ENCODE results near the gene ALKBH5.
A peak's percentile ranks its signal among the peaks of the same experiment; 100 is the strongest.

Gene ALKBH5

GRCh38 chr17:18140648-18141047 is 43.0 kb upstream of the ALKBH5 start:
- no peak overlapping the region for H2AFZ ChIP-seq (ENCODE audit: low read length)
- H3K9me3 ChIP-seq (ENCODE audit: low read length): no peaks in the 10 kb centered on the region
- H3K4me2 ChIP-seq (ENCODE audit: low read length): no peak overlapping the region

GRCh38 chr17:18141210-18141803 is 42.3 kb upstream of the ALKBH5 start:
- Histone ChIP-seq H3K27me3 (ENCODE audit: insufficient read depth, low read length) (no peaks in the 10 kb centered on the region; the same call in 1 of the 2 replicates), H3K4me2 (ENCODE audit: low read length) (no peak overlapping the region), H3K9me2 (ENCODE audit: low read depth, low read length) (no peaks in the 10 kb centered on the region)

More at GRCh38 chr17:18140648-18141047, 43.0 kb upstream of the ALKBH5 start:
- H3F3A ChIP-seq (ENCODE audit: insufficient read depth, low read length): no peaks in the 10 kb centered on the region
- peaks cover 4% of the 10 kb centered on the region; the same call in 1 of the 2 replicates for H3K27me3 ChIP-seq (ENCODE audit: insufficient read depth, low read length)
- no peaks in the 10 kb centered on the region for H3K36me3 ChIP-seq (ENCODE audit: insufficient read depth, low read length)
- no peaks in the 10 kb centered on the region for H3K79me2 ChIP-seq (ENCODE audit: insufficient read depth, low read length)
- H3K4me1 ChIP-seq (ENCODE audit: insufficient read depth, low read length, severe bottlenecking): no peaks in the 10 kb centered on the region
- TF ChIP-seq EZH2 (IDR thresholded peaks at IDR 0.05; ENCODE audit: borderline replicate concordance, low read length): no peak
- TF ChIP-seq CTCF (IDR thresholded peaks at IDR 0.05; ENCODE audit: low read length): no peak
- H4K20me1 ChIP-seq (ENCODE audit: insufficient read depth, low read length): no peaks in the 10 kb centered on the region
- no peak overlapping the region for H3K9ac ChIP-seq (ENCODE audit: low read length)
- no peak overlapping the region for H3K27ac ChIP-seq (ENCODE audit: low read depth, low read length, poor library complexity, severe bottlenecking)
- H3K4me3 ChIP-seq (ENCODE audit: low read depth, low read length, poor library complexity, severe bottlenecking): no peak overlapping the region
- H3K9me2 ChIP-seq (ENCODE audit: low read depth, low read length): no peaks in the 10 kb centered on the region

GRCh38 chr17:18142417-18142816 is 41.2 kb upstream of the ALKBH5 start:
- no peaks in the 10 kb centered on the region for H3F3A ChIP-seq (ENCODE audit: insufficient read depth, low read length)
- H3K27ac ChIP-seq (ENCODE audit: low read depth, low read length, poor library complexity, severe bottlenecking): no peak overlapping the region

More at GRCh38 chr17:18141210-18141803, 42.3 kb upstream of the ALKBH5 start:
- Histone ChIP-seq H3K9me3 (ENCODE audit: low read length) (no peaks in the 10 kb centered on the region), H3K36me3 (ENCODE audit: insufficient read depth, low read length) (no peaks in the 10 kb centered on the region), H3K27ac (ENCODE audit: low read depth, low read length, poor library complexity, severe bottlenecking) (no peak overlapping the region), H3K79me2 (ENCODE audit: insufficient read depth, low read length) (no peaks in the 10 kb centered on the region), H3K4me1 (ENCODE audit: insufficient read depth, low read length, severe bottlenecking) (no peaks in the 10 kb centered on the region), H3K4me3 (ENCODE audit: low read depth, low read length, poor library complexity, severe bottlenecking) (no peak overlapping the region), H3F3A (ENCODE audit: insufficient read depth, low read length) (no peaks in the 10 kb centered on the region), H4K20me1 (ENCODE audit: insufficient read depth, low read length) (no peaks in the 10 kb centered on the region), H3K9ac (ENCODE audit: low read length) (no peak overlapping the region), H2AFZ (ENCODE audit: low read length) (no peak overlapping the region)
- TF ChIP-seq CTCF (IDR thresholded peaks at IDR 0.05; ENCODE audit: low read length) (peak; percentile 73), EZH2 (IDR thresholded peaks at IDR 0.05; ENCODE audit: borderline replicate concordance, low read length) (no peak)

More at GRCh38 chr17:18142417-18142816, 41.2 kb upstream of the ALKBH5 start:
- TF ChIP-seq CTCF (IDR thresholded peaks at IDR 0.05; ENCODE audit: low read length) (no peak), EZH2 (IDR thresholded peaks at IDR 0.05; ENCODE audit: borderline replicate concordance, low read length) (no peak)
- H3K36me3 ChIP-seq (ENCODE audit: insufficient read depth, low read length): no peaks in the 10 kb centered on the region
- H3K79me2 ChIP-seq (ENCODE audit: insufficient read depth, low read length): no peaks in the 10 kb centered on the region
- H3K9me3 ChIP-seq (ENCODE audit: low read length): no peaks in the 10 kb centered on the region
- no peak overlapping the region for H3K9ac ChIP-seq (ENCODE audit: low read length)
- H2AFZ ChIP-seq (ENCODE audit: low read length): no peak overlapping the region
- H3K27me3 ChIP-seq (ENCODE audit: insufficient read depth, low read length): no peaks in the 10 kb centered on the region; the same call in 1 of the 2 replicates
- no peak overlapping the region for H3K4me2 ChIP-seq (ENCODE audit: low read length)
- H4K20me1 ChIP-seq (ENCODE audit: insufficient read depth, low read length): no peaks in the 10 kb centered on the region
- H3K4me1 ChIP-seq (ENCODE audit: insufficient read depth, low read length, severe bottlenecking): no peaks in the 10 kb centered on the region
- no peak overlapping the region for H3K4me3 ChIP-seq (ENCODE audit: low read depth, low read length, poor library complexity, severe bottlenecking)
- no peaks in the 10 kb centered on the region for H3K9me2 ChIP-seq (ENCODE audit: low read depth, low read length)

Data from OCI-LY1 (cell line).